ENCODE data around the gene TMEM233. TPM values are rescaled to one million over a fixed set of nuclear protein-coding genes. Genes with fewer than 3 reads are reported as not detected.
A peak's percentile ranks its signal among the peaks of the same experiment; 100 is the strongest.

TMEM233 gene
- total RNA-seq, 1 donor from 2014 or later: 0.18 TPM

DNA sequence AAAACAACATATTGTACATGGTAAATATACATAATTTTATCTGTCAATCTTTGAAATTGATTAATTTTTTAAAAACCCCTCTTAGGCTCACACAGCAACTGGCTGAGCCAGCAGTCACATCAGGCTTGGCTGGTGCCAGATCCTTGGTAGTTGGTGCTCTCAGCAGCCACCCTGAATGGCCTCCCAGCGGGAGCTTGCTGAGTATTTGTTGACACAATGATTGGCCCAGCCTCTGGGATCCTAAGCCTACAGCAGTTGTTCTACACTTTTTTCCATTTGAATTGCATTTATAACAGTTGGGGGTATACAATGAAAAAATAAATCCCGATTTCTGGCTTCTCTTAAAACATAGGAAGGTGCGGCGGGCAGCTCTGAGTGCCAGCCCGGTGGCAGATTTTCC lies 85.5 kb downstream of the TMEM233 start:
- DNase-seq (ENCODE audit: low spot score) (no peak), ATAC-seq (peak; percentile 59)

DNA sequence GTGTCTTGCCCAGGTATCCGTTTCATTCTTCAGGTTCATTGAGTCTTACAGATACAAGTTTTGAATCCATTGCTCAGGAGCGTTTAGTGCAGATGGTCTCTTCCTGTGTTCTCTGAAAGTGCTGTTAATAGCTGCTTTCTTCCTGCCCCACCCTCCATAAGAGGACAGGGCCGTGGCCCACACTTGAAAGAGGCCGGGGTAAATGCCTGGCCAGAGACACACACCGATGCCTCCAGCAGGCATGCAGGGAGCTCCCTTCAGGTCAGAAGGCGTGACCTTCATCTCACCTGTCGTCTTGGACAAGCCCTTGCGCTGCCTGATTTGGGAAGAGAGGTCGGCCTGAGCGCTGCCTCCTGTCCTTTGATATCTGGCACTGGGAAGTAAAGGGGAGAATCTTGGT lies 85.9 kb downstream of the TMEM233 start:
- no peak for DNase-seq (ENCODE audit: low spot score)
- ATAC-seq: no peak

DNA sequence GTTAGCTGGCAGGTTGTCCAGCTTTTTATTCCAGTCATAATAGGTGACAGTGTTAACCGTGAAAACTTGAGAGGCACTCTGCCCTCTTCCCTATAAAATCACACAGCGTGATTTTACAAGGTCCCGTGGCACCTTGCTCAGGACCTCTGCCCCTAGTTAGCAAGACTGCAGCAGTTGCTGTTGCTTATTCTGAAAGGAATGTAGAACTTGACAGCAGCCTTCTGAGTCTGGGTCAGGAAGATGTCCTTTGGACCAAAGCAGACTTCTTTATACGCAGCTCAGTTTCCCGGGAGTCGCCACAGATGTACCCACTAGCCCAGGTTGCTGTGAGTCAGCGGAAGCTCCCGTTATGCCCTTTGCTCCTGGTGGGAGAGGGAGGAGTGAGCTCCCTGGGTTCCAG lies 87.5 kb downstream of the TMEM233 start:
- DNase-seq (ENCODE audit: low spot score) (no peak), ATAC-seq (peak; percentile 12)

DNA sequence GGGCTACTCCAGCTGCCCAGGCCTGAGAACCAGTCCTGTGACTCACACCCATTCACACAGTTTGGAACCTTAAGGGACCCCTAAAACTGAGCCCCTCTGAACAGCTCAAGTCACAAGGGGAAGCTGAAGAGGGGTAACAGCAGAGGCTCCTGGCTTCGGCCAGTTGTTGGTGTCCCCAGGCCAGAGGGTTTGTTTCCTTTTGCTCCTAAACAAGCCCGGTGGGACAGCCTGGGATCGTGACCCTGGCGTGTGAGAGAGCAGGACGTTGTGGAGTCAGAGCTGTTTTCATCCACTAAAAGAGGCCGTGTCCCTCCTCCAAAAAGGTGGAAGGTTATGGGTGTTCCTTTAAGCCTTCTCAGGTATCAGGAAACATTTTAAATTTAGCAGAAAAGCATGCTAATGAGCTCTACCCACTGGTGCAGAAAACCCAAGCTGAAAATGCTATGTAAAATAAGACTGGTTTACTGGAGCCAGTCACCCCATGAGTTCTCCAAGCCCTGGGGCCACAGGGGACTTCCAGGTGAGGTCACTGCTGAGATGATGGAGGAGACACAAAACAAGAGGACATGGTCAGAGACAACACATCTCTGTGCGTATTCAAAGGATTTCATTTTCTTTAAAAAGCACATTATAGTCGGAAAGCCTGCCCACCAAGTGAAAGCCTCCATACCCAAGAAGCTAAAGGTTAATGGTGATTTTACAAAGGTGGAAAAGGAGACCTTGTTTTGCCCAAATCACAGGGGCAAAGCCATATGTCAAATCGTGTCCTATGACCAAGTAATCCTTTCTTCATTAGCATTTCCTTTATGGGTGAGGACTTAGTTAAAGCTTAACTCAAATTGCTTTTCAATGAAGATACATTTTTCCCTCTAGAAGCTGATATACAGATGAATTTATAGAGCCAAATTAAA lies 88.4 kb downstream of the TMEM233 start:
- DNase-seq (ENCODE audit: low spot score) (no peak), ATAC-seq (no peak)

DNA sequence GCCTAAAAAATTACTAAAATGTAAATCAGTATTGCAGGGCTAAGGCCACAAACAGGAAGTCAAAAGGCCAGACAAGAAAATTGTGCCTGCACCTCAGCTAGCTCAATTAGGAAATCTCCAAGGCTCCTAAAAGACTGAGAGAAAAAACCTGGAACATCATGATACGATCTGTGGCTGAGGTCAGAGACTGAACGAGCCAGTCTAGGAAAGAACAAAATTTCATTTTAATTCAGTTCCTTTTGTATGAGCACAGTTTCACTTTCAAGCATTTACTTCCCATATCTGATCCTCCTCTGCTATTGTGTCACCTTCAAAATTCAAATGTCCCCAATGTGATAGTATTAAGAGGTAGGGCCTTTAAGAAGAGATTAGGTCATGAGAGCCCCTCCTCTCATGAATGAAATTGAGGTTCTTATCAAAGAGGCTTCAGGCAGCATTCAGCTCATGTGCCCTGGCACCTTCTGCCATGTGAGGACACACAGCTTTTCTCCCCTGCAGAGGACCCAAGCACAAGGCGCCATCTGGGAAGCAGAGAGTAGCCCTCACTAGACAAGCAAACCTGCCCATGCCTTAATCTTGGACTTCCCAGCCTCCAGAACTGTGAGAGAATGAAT lies 89.2 kb downstream of the TMEM233 start:
- no peak for ATAC-seq
- no peak for DNase-seq (ENCODE audit: low spot score)

DNA sequence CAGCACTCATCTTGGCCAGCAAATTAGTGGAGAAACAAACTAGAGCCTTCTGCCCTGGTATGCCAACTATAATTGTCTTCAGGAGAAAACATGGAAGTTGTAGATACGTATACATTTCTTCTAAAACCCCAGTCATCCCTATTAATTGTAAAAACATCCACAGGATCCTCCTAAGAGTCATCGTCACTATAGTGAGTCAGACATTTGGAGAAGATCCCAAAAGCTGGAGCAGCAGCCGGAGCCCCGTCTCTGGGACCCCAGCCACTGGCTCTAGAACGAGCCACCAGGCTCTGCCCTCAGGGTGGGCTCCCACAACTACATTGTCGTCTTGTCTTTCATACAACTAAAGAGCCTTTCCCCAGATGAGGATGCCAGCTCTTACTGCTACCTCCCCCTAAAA lies 89.8 kb downstream of the TMEM233 start:
- ATAC-seq (no peak), DNase-seq (ENCODE audit: low spot score) (no peak)

DNA sequence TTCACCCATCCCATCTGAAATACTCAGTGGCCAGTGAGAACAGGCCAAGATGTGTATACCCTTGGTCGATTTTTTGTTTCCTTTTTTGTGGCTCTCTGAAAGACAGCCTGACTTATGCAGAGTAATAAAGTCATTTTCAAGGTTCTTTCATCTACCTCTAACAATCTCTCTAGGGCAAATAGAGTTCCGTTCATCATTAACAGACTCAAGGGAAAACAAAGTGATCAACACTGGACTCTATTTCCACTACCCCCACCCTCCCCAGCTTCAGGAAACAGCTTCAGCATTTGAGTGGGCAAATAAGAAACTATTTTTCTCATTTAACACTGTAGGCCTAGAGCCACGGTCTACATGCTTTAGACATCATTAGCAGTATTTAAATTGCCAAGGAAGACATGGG lies 90.2 kb downstream of the TMEM233 start:
- DNase-seq (ENCODE audit: low spot score) (no peak), ATAC-seq (peak; percentile 43)

DNA sequence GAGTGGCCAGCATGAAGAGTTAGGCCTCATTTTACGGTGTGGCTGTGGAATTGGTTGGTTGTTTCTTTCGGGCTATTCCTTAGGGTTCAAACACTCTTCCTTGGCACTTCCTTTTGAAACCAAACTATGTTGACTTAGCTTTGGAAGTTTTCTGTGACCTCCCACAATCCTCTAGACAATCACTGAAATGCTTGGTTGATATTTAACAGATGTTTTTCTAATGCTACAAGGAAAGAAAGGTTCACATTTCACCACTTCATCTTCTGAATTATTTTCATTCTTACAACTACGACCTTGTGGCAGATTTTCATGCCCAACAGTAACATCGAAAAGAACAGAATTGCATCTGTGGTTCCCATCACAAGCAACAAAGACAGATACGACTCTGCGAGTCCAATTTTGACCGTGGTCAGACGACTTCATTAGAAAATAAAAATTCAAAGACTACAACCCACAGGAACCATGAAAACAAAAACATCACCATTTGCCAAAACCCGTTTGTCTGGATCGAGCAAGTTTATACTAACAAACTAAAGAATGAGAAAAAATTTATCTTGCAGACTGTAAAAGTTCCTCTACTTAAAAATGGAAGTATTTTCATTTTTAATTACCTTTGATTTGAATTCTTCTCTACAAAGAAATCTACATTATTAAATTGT lies 91.3 kb downstream of the TMEM233 start:
- DNase-seq (ENCODE audit: low spot score): no peak
- ATAC-seq: peak; percentile 13

DNA sequence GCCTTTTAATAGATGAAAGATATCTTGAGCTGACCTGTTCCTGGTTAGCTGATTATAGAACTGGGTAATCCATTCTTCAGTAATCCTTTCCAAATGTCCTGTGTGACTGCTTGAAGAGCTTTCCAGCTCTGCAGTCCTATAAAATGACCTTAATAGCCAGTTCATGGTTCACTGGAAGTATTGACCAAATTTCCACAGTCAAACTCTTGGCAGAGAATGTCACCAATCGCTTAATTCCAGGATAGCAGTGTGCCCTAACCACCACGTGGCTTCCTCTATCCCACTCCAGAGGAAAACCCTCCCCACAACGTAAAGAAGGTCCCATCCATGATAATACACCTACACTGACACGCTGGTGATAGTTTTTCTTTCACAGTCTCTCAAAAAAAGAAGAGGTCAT lies 91.8 kb downstream of the TMEM233 start:
- DNase-seq (ENCODE audit: low spot score) (peak; percentile 62), ATAC-seq (peak; percentile 60)

DNA sequence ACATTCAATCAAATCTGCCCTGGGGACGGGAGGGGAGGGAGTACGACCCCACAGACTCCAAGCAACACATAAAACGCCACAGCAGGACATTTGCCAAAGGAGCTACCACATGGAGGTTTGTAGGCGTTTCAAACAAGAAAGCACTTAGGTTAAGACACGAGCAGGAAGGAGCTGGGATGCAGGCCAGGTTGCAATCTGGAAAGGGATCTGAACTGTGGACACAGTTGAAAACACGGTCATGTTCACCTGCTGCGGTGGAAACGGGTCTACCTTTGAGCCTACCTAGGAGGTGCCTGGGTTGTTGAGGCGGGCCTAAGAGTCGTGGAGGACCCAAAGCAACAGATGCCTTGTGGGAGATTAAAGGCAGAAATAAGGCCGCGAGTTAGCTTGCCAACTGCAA lies 92.8 kb downstream of the TMEM233 start:
- DNase-seq (ENCODE audit: low spot score) (peak; percentile 75), ATAC-seq (peak; percentile 47)

DNA sequence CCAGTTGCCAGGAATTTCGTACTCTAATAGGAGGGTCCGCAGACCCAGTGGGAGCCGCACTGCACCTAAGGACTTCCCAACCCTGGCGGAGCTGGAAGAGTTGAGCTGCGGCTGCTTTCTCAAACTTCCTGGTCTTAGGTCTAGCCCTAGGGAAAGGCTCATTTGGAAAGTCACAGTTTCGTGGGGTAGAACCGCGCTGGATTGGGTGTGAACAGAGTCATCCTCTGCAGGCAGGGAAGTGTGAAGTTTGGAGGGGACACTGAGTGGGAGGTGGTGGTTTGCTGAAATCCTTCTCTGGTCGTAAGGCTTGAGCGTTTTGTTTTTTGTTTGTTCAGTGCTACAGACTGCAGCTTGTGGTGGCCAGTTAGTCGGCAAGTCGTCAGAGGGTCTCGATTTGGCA lies 93.2 kb downstream of the TMEM233 start:
- DNase-seq (ENCODE audit: low spot score): no peak
- no peak for ATAC-seq

DNA sequence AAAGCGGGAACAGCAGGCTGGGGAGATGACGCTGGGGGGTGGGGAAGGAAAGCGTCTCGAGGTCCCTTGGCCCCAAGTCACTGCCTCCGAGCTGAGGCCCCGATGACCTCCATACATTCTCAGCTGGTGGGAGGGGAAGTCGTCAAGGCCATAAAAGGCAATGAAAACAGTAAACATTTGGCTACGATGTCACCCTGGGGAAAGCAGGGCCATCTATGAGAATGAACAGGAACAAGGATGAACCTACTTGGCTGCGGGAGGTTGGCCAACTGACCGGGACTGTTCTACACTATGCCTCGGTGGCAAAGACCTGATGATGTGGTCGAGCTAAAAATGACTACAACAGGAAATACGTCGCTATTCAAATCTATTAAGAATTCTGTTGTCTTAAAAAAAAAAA lies 93.8 kb downstream of the TMEM233 start:
- DNase-seq (ENCODE audit: low spot score) (no peak), ATAC-seq (no peak)

DNA sequence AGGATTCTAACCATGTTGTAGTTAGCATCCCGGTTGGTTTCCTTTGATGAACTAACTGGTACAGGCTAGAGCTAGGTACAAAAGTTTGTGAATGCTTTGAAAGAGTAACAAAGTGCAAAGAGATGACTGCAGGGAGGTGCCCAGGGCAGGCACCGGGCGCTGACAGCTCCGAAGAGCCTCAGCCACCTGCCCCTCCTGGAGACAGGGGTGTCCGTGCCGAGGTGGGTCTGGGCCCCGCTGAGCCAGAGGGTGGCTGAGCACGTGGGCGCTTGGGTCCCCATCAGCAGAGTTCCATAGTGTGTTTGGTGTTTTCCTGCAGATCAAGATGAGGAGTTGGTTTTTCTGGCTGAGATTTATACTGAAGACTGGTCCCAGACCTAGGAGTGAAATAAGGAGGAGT lies 94.3 kb downstream of the TMEM233 start:
- DNase-seq (ENCODE audit: low spot score) (no peak), ATAC-seq (no peak)

DNA sequence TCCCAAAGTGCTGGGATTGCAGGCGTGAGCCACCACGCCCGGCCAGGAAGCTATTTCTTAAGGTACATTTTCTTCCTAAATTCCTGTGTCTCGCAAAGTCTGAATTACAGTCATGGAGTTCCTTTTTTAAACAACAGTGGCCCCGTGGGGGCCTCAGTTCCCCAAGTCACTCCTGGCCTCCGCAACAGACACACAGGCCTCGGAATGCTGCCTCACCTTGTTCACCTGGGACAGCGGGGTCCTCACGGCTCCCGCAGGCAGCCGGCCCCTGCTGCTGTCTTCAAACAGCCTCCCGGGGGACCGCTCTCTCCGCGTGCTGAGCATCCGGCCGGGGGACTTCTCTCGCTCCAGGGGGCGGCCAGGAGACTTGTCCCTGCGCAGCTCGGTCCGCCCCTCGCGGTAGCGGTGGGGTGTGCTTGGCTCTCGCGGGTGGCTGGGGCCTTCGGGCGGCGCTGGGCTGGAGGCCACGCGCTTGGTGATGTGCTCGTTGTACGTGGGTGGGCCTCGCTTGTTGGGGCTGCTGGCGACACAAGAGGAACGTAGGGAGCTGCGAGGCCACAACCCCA lies 96.4 kb downstream of the TMEM233 start:
- no peak for ATAC-seq

DNA sequence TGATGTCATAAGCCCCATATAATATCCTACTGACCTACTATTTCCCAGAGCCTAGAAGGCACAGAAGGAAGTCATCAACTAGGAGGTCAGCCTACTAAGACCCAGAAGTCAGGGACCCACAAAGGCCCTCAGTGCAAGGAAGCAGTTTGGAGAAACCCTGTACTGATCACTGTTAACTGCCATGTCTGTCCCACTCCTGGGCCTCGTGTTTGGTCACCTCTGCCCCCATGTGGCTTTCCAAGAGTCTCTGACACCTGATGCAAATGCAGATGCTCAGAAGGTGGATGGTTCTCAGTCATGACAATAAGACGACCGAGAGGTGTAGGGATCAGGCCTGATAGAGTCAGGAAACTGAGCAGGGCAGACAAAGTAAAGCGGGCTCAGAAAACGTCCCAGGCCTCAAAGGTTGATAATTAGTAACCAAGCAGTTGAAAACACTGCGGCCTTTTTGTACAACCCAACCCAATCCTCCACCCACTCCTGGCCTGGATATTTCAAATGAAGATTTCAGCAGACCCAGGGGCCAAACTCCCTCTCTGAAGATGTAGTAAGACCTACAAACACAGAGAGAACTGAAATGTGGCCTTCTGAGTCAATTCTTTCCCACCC lies 97.7 kb downstream of the TMEM233 start:
- DNase-seq (ENCODE audit: low spot score) (no peak), ATAC-seq (peak; percentile 71)

More for the DNA sequence above, 96.4 kb downstream of the TMEM233 start:
- no peak for DNase-seq (ENCODE audit: low spot score)

DNA sequence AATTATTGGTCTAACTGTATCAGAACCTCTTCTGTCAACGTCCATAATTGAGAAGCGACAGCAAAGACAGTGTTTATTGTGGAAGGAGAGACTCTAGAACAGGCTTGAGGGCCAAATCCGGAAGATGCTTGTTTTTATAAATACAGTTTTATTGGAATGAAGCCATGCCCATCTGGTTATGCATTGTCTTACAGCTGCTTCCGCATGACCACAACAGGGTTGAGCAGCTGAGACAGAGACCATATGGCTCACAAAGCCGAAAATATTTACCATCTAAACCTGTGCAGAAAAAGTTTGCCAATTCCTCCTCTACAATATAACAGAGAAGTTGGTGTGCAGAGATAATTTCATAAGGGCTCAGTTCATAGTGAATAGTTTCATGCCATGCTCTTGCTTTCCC lies 98.8 kb downstream of the TMEM233 start:
- ATAC-seq (no peak), DNase-seq (ENCODE audit: low spot score) (no peak)

Other genes starting within 250 kb of the TMEM233 start
- gene PRKAB1, start 74.4 kb downstream of the TMEM233 start, total RNA-seq: 13.0 TPM

Data from left lobe of liver (tissue), 2 donors.